Peyer's patch (tissue), 4 donors: ENCODE data around the gene PRRC2B. TPM values are rescaled to one million over a fixed set of nuclear protein-coding genes. Genes with fewer than 3 reads are reported as not detected.
"Not testable (repeated sequence)": the region's sequence is repeated elsewhere in the genome, so short reads cannot be mapped to it uniquely, and the experiment has no call there.

Experiments used
- DNase-seq, 3 donors: peaks; one replicate each; pipeline ENCODE4 v3.0.0-alpha.2; 2017 to 2019
- H3K27ac ChIP-seq, 4 donors: fragments of 200-600 bp; sonication (generic); one replicate each; pipeline ENCODE4 v1.5.1; 2016 to 2019
- H3K27me3 ChIP-seq, 2 donors: fragments of 200-600 bp; sonication (generic); one replicate each; pipeline ENCODE4 v1.5.1; 2019
- H3K36me3 ChIP-seq, 3 donors: fragments of 200-600 bp; sonication (generic); one replicate each; pipeline ENCODE4 v1.5.1; 2016 to 2019
- H3K4me1 ChIP-seq, 4 donors: fragments of 200-600 bp; sonication (generic); one replicate each; pipeline ENCODE4 v1.5.1; 2016 to 2019
- H3K4me3 ChIP-seq, 4 donors: fragments of 200-600 bp; sonication (generic); 1 replicate in 3 of 4; 2 replicates in 1 of 4; pipeline ENCODE4 v1.5.1; 2016 to 2019; ENCODE audit warnings: mild to moderate bottlenecking in 1 of 4
- H3K9me3 ChIP-seq, 4 donors: fragments of 200-600 bp; sonication (generic); one replicate each; pipeline ENCODE4 v1.5.1; 2016 to 2019; ENCODE audit warnings: mild to moderate bottlenecking in 1 of 4
- CTCF ChIP-seq, 6 experiments: fragments of 450-650 bp in 4 of 6; fragments of 200-600 bp in 2 of 6; sonication (generic) in 1 of 6; IDR thresholded peaks; one replicate each; pipeline ENCODE4 v1.5.1; 2017 to 2019; ENCODE audit warnings: antibody characterized with exemption in 6 of 6, mild to moderate bottlenecking in 3 of 6, moderate library complexity in 1 of 6
- POLR2A ChIP-seq, 2 donors: fragments of 450-650 bp; IDR thresholded peaks; one replicate each; pipeline ENCODE4 v1.5.1; 2017; ENCODE audit warnings: antibody characterized with exemption in 2 of 2, mild to moderate bottlenecking in 2 of 2, moderate library complexity in 2 of 2
- total RNA-seq, 4 donors: library from RNA; depleted of rRNA; stranded (reverse); fragments of >200 nt; gene quantifications; one replicate each; pipeline ENCODE4 v1.1.0, GENCODE V29; 2016

The PRRC2B gene
- 100 to 1,000 TPM; 109 to 174 (median 149) TPM for total RNA-seq

GRCh38 chr9:131393622-131394463 lies at the start of gene PRRC2B:
TSS of gene PRRC2B (plus strand) at chr9:131394086. CDS start at chr9:131430145, 36,059 bp downstream.
- no peaks in the 10 kb centered on the region for H3K9me3 ChIP-seq
- peak within 1 kb of the TSS; percentile 96 to 99 (median 97) for H3K27ac ChIP-seq
- TF ChIP-seq CTCF (IDR thresholded peaks at IDR 0.05): peak in 5 of 6 experiments; percentile 24 to 75 (median 60)
- peak in 1 of 2 donors; percentile 49 for TF ChIP-seq POLR2A (IDR thresholded peaks at IDR 0.05)
- peaks cover 0 to 36% (median 29%) of the 10 kb centered on the region in 4 donors for H3K4me1 ChIP-seq
- H3K27me3 ChIP-seq: no peaks in the 10 kb centered on the region
- DNase-seq: peak; percentile 84 to 92 (median 90)
- H3K36me3 ChIP-seq: no peaks in the 10 kb centered on the region
- H3K4me3 ChIP-seq: peak within 1 kb of the TSS; percentile 79 to 94 (median 86)

- H3K9me3 ChIP-seq, DNase-seq: not testable (repeated sequence)
These were observed 48.9 kb upstream of the PRRC2B start for GRCh38 chr9:131344931-131345535.

GRCh38 chr9:131346559-131346958 lies 47.3 kb upstream of the PRRC2B start:
- Histone ChIP-seq H3K9me3 (no peaks in the 10 kb centered on the region), H3K4me1 (peaks cover 0 to 13% (median 0%) of the 10 kb centered on the region in 4 donors), H3K36me3 (no peaks in the 10 kb centered on the region), H3K27ac (no peak overlapping the region), H3K27me3 (no peaks in the 10 kb centered on the region), H3K4me3 (no peak overlapping the region)
- DNase-seq: no peak
- TF ChIP-seq CTCF (IDR thresholded peaks at IDR 0.05) (no peak), POLR2A (IDR thresholded peaks at IDR 0.05) (no peak)

More at GRCh38 chr9:131344931-131345535, 48.9 kb upstream of the PRRC2B start:
- H3K36me3 ChIP-seq, H3K4me3 ChIP-seq, H3K27ac ChIP-seq, H3K27me3 ChIP-seq, H3K4me1 ChIP-seq: not testable (repeated sequence)

- DNase-seq: no peak
- H3K9me3 ChIP-seq: no peaks in the 10 kb centered on the region
- H3K36me3 ChIP-seq: no peaks in the 10 kb centered on the region
- H3K27me3 ChIP-seq: no peaks in the 10 kb centered on the region
- no peak overlapping the region for H3K4me3 ChIP-seq
- H3K27ac ChIP-seq: no peak overlapping the region
- H3K4me1 ChIP-seq: peaks cover 0 to 13% (median 0%) of the 10 kb centered on the region in 4 donors
- no peak for TF ChIP-seq CTCF (IDR thresholded peaks at IDR 0.05)
- TF ChIP-seq POLR2A (IDR thresholded peaks at IDR 0.05): no peak
These were observed 46.4 kb upstream of the PRRC2B start for GRCh38 chr9:131347376-131348020.

- Histone ChIP-seq H3K27ac (no peak overlapping the region), H3K4me3 (no peak overlapping the region), H3K4me1 (peaks cover 0 to 13% (median 0%) of the 10 kb centered on the region in 4 donors), H3K9me3 (no peaks in the 10 kb centered on the region), H3K36me3 (no peaks in the 10 kb centered on the region), H3K27me3 (no peaks in the 10 kb centered on the region)
- DNase-seq: no peak
- no peak for TF ChIP-seq POLR2A (IDR thresholded peaks at IDR 0.05)
- no peak for TF ChIP-seq CTCF (IDR thresholded peaks at IDR 0.05)
These were observed 45.0 kb upstream of the PRRC2B start for GRCh38 chr9:131348631-131349521.
